AG09319 (cell line): Measurements from ENCODE around the gene CASP9.
"Not testable (repeated sequence)": the region's sequence is repeated elsewhere in the genome, so short reads cannot be mapped to it uniquely, and the experiment has no call there.

Source experiments
- DNase-seq: peaks from one replicate; pipeline ENCODE4 v3.0.0-alpha.2; 2010; ENCODE audit warnings: low read depth; ENCODE audit errors: extremely low read depth
- CTCF ChIP-seq: IDR thresholded peaks from 2 replicates; pipeline ENCODE4 v1.5.1; 2011; ENCODE audit warnings: low read depth, mild to moderate bottlenecking, inconsistent platforms, low read length, moderate library complexity

Gene CASP9

GRCh38 chr1:15469361-15469760 is 54.7 kb downstream of the CASP9 start:
- no peak for DNase-seq
- no peak for TF ChIP-seq CTCF

- no peak for TF ChIP-seq CTCF
- no peak for DNase-seq
Observed at GRCh38 chr1:15468145-15468544, 55.9 kb downstream of the CASP9 start.

GRCh38 chr1:15466955-15467625 is 56.9 kb downstream of the CASP9 start:
- DNase-seq: not testable (repeated sequence)

- no peak for DNase-seq
- no peak for TF ChIP-seq CTCF
Observed at GRCh38 chr1:15465674-15466073, 58.3 kb downstream of the CASP9 start.

GRCh38 chr1:15463926-15464322 is 60.1 kb downstream of the CASP9 start:
- DNase-seq: not testable (repeated sequence)

- not testable (repeated sequence) for DNase-seq
Observed at GRCh38 chr1:15463064-15463800, 60.8 kb downstream of the CASP9 start.

- TF ChIP-seq CTCF: no peak
Observed at GRCh38 chr1:15460708-15461095, 63.3 kb downstream of the CASP9 start.

GRCh38 chr1:15459771-15460707 is 64.0 kb downstream of the CASP9 start:
- no peak for DNase-seq
- TF ChIP-seq CTCF: no peak

More at GRCh38 chr1:15460708-15461095, 63.3 kb downstream of the CASP9 start:
- DNase-seq: no peak

GRCh38 chr1:15458388-15458787 is 65.6 kb downstream of the CASP9 start:
- DNase-seq: not testable (repeated sequence)
